Measurements from ENCODE around the gene SLC49A3. TPM values are rescaled to one million over a fixed set of nuclear protein-coding genes. Genes with fewer than 3 reads are reported as not detected.
"Not testable (repeated sequence)": the region's sequence is repeated elsewhere in the genome, so short reads cannot be mapped to it uniquely, and the experiment has no call there.

SLC49A3 gene
- total RNA-seq, 1 donor from 2014 or later = 3.3 TPM

DNA sequence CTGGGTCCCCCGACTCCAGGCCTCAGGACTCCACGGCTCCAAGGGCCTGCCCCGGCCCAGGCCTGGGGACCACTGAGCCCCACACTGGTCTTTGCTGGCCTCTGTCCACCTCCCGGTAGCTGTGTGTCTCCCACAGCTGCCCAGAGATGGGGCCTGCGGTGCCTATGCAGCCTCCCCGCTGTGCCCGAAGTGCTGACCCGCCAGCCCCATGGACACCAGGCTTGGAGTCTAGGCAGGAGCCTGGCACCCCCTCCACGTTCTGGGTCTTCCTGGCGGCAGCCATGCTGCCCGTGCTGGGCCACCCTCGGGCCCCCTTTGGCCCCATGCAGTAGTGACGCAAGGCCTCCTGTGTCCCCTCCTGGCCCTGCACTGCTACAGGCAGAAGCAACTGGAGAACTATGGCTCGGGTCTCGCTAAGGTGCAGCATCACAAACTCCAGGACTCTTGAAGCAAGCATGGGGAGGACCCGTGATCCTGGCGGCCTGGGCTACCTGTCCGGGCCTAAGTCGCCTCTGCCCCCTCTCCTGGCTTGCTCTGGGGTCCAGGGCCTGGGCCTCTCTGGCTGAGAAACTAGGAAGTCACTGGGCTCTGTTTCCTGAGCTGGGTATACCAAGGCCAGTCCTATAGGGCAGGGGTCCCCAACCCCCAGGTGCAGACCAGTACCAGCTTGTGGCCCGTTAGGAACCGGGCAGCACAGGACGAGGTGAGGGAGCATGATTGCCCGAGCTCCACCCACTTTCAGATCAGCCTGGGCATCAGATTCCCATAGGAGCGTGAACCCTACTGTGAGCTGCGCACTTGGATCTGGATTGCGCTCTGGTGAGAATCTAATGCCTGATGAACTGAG lies 13.7 kb downstream of the SLC49A3 start:
- no peak for TF ChIP-seq CTCF (conservative IDR thresholded peaks at IDR 0.05)
- Mint-ChIP-seq H3K4me3 (peak overlapping the region; percentile 91), H3K4me1 (ENCODE audit: unreplicated experiment) (peaks cover 5% of the 10 kb centered on the region), H3K27me3 (no peaks in the 10 kb centered on the region), H3K36me3 (peaks cover 8% of the 10 kb centered on the region), H3K27ac (no peak overlapping the region), H3K9me3 (no peaks in the 10 kb centered on the region)
- DNase-seq (ENCODE audit: extremely low spot score, unreplicated experiment) = no peak

- H3K27ac Mint-ChIP-seq = peak within 1 kb of the TSS; percentile 83
- peaks cover 5% of the 10 kb centered on the region for H3K4me1 Mint-ChIP-seq (ENCODE audit: unreplicated experiment)
- peak within 1 kb of the TSS; percentile 91 for H3K4me3 Mint-ChIP-seq
- peaks cover 8% of the 10 kb centered on the region for H3K36me3 Mint-ChIP-seq
- H3K9me3 Mint-ChIP-seq = no peaks in the 10 kb centered on the region
- no peaks in the 10 kb centered on the region for H3K27me3 Mint-ChIP-seq
- DNase-seq (ENCODE audit: extremely low spot score, unreplicated experiment) = peak; percentile 99
- TF ChIP-seq CTCF (conservative IDR thresholded peaks at IDR 0.05) = peak; percentile 99
These were observed 14.5 kb downstream of the SLC49A3 start, which contains the start of the genes ATP5ME and MYL5 for GRCh38 chr4:674172-675035. TSS of gene ATP5ME (minus strand) at chr4:674276. CDS start at chr4:674247, 29 bp downstream. TSS of gene MYL5 (plus strand) at chr4:674542. CDS start at chr4:678027, 3,485 bp downstream.

GRCh38 chr4:673349-674091 lies 15.4 kb downstream of the SLC49A3 start:
- H3K27me3 Mint-ChIP-seq = no peaks in the 10 kb centered on the region
- no peak for DNase-seq (ENCODE audit: extremely low spot score, unreplicated experiment)
- peaks cover 8% of the 10 kb centered on the region for H3K36me3 Mint-ChIP-seq
- H3K4me3 Mint-ChIP-seq = peak overlapping the region; percentile 91
- no peaks in the 10 kb centered on the region for H3K9me3 Mint-ChIP-seq
- peak overlapping the region; percentile 83 for H3K27ac Mint-ChIP-seq
- TF ChIP-seq CTCF (conservative IDR thresholded peaks at IDR 0.05) = no peak
- peaks cover 5% of the 10 kb centered on the region for H3K4me1 Mint-ChIP-seq (ENCODE audit: unreplicated experiment)

DNA sequence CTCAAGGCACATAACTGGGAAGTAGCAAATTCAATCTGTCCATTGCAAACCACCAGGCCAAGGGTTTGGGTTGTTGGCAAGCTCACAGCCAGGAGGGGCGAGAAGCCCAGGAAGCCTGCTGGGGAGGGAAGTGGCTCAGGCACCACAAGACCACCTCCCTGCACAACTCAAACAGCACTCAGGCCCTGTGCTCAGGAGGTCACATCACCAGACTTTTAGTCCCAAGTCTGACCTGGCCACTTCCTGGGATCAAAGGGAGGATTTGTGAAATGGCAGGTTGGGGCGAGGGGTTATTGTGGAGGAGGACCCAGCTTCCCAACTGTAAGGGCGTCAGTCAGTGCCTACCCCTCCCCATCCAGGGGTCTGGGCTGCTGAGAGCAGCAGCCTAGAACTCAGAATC lies 17.2 kb downstream of the SLC49A3 start:
- DNase-seq (ENCODE audit: extremely low spot score, unreplicated experiment) = no peak
- Mint-ChIP-seq H3K36me3 (peaks cover 8% of the 10 kb centered on the region), H3K4me1 (ENCODE audit: unreplicated experiment) (peaks cover 5% of the 10 kb centered on the region), H3K27me3 (no peaks in the 10 kb centered on the region), H3K4me3 (no peak overlapping the region), H3K9me3 (no peaks in the 10 kb centered on the region), H3K27ac (no peak overlapping the region)
- no peak for TF ChIP-seq CTCF (conservative IDR thresholded peaks at IDR 0.05)

DNA sequence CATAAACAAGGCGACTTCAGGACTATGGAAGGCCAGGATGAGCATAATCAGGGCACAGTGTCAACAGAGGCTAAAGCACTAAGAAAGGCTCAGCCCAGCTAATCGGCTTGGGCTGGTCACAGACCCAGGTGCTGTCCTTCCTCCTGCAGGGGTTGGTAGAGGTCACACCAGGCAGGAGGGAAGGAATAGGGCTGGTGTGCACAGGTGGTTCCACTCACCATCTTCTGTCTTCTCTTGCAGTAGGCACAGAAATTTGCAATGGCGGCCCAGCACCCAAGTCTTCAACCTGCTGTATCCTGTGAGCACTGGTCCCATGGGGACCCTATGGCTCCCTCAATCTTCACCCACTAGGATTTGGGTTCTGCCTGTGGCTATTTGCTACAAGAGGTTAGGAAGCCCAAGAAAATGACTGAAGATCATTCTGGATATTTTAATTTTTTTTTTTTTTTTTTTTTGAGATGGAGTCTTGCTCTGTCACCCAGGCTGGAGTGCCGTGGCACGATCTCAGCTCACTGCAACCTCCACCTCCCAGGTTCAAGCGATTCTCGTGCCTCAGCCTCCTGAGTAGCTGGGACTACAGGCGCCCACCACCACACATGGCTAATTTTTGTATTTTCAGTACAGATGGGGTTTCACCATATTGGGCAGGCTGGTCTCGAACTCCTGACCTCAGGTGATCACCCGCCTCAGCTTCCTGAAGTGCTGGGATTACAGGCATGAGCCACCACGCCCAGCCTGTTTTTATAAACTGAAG lies 19.0 kb downstream of the SLC49A3 start:
- DNase-seq (ENCODE audit: extremely low spot score, unreplicated experiment); H3K4me3 Mint-ChIP-seq; H3K9me3 Mint-ChIP-seq; H3K27me3 Mint-ChIP-seq; H3K36me3 Mint-ChIP-seq; H3K27ac Mint-ChIP-seq; H3K4me1 Mint-ChIP-seq (ENCODE audit: unreplicated experiment): not testable (repeated sequence)

- not testable (repeated sequence) for H3K36me3 Mint-ChIP-seq; H3K27me3 Mint-ChIP-seq; H3K9me3 Mint-ChIP-seq; H3K4me3 Mint-ChIP-seq; H3K27ac Mint-ChIP-seq; DNase-seq (ENCODE audit: extremely low spot score, unreplicated experiment); H3K4me1 Mint-ChIP-seq (ENCODE audit: unreplicated experiment)
These were observed 20.7 kb downstream of the SLC49A3 start for GRCh38 chr4:668219-668618.
